GM18909 (cell line): ENCODE measurements around the gene EZH2.

Source experiments
- ATAC-seq: cut with Tn5 transposase; IDR thresholded peaks from one replicate; pipeline ENCODE4 v1.9.1; 2021; ENCODE audit warnings: mild to moderate bottlenecking; ENCODE audit not compliant: unreplicated experiment, poor library complexity

Gene EZH2

DNA sequence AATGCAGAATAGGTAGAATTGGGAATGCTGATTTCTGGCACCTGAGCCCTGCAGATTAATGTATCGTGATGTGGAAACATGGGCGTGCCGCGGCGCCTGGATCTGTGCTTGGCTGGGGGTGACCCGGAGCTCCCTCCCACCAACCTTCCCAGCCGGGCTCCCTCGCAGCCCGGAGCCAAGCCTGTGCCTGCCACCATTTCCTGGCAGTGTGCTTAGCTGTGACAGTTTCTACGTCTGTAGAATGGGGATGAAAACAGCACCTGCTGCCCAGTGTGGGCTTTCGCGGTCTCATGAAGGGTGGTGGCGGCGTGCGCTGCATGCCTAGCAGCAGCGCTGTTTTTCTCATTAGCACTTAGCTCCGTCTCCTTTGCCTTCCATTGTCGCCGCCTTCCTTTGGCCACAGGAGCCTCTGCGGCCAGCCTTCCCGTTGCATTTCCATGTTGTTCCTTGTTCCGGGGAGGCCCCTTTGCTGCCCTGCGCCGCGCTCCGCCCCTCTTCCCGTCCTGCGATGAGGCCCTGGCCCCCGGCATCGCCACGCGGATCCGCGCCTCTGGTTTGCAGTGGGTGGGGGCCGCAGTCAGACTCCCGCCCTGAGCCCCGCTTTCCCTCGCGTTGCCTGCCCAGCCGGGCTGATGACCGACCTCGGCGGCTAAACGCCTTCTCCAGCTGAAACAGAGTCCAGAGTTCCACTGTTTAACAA is 101.2 kb downstream of the EZH2 start:
- ATAC-seq, result no peak

- no peak for ATAC-seq
Observed at GRCh38 chr7:148774471-148774870, 109.6 kb downstream of the EZH2 start.

GRCh38 chr7:148773334-148773733 is 110.8 kb downstream of the EZH2 start:
- peak; percentile 94 for ATAC-seq

GRCh38 chr7:148772297-148773089 is 111.6 kb downstream of the EZH2 start:
- ATAC-seq, result no peak

GRCh38 chr7:148770004-148770403 is 114.1 kb downstream of the EZH2 start:
- ATAC-seq, result no peak

GRCh38 chr7:148763622-148764021 is 120.5 kb downstream of the EZH2 start:
- no peak for ATAC-seq

- ATAC-seq, result no peak
Observed at GRCh38 chr7:148761499-148762278, 122.4 kb downstream of the EZH2 start.
